Endothelial cell of umbilical vein (primary cell): ENCODE data around the gene DIP2B. TPM values are rescaled to one million over a fixed set of nuclear protein-coding genes. Genes with fewer than 3 reads are reported as not detected.

Source experiments
- BruUV-seq: library from RNA; stranded (reverse); fragments of 400-500 nt; replicated peaks from 2 replicates; lab custom pipeline; 2021; lab: Mats Ljungman, UMichigan
- CTCF ChIA-PET: fragments of 300-600, 350-600 bp; sonication (Branson Sonifier 250); formaldehyde crosslinking; loops from one replicate; lab custom pipeline; 2021; ENCODE audit warnings: antibody characterized with exemption, inconsistent platforms; lab: Charles Lee
- POLR2A ChIA-PET: fragments of 300-600, 350-600 bp; sonication (Branson Sonifier 250); formaldehyde crosslinking; loops from one replicate; lab custom pipeline; 2021; ENCODE audit warnings: antibody characterized with exemption, inconsistent platforms; lab: Charles Lee
- DNase-seq: peaks from one replicate; pipeline ENCODE4 v3.0.0-alpha.2; 2011; ENCODE audit warnings: low read depth, low spot score
- FAIRE-seq: peaks from 2 replicates; lab custom pipeline; 2011; peaks lifted over from hg19 to GRCh38; lab: Jason Lieb, UNC
- H2AFZ ChIP-seq: 2 replicates; pipeline ENCODE4 v1.6.0; 2012; ENCODE audit warnings: low read depth, low read length, control low read depth, inconsistent platforms
- H3K27ac ChIP-seq: 2 replicates; pipeline ENCODE4 v1.5.1; 2011; ENCODE audit warnings: low read depth, mild to moderate bottlenecking, control low read depth, low read length, moderate library complexity; ENCODE audit not compliant: insufficient read depth
- H3K27me3 ChIP-seq, 2 experiments: 2 replicates each; pipeline versions ENCODE4 v1.6.0 to v1.6.1; 2011; ENCODE audit warnings: low read length in 2 of 2, mixed read lengths in 1 of 2; ENCODE audit not compliant: control insufficient read depth in 2 of 2, insufficient read depth in 2 of 2
- H3K36me3 ChIP-seq, 2 experiments: 2 replicates in 1 of 2; 3 replicates in 1 of 2; pipeline ENCODE4 v1.5.1; 2011; ENCODE audit warnings: low read length in 2 of 2, mild to moderate bottlenecking in 1 of 2, moderate library complexity in 1 of 2; ENCODE audit not compliant: control insufficient read depth in 2 of 2, insufficient read depth in 2 of 2; ENCODE audit errors: extremely low read depth in 1 of 2
- H3K4me1 ChIP-seq: 3 replicates; pipeline ENCODE4 v1.5.1; 2011; ENCODE audit warnings: mild to moderate bottlenecking, low read length; ENCODE audit not compliant: control insufficient read depth, insufficient read depth; ENCODE audit errors: extremely low read depth
- H3K4me2 ChIP-seq: 2 replicates; pipeline ENCODE4 v1.6.1; 2011; ENCODE audit warnings: low read length, control low read depth, mixed read lengths; ENCODE audit not compliant: insufficient read depth
- H3K4me3 ChIP-seq, 3 experiments: fragments of 200-600 bp in 1 of 3; sonication (generic), shearing (Covaris generic) in 1 of 3; replicated peaks in 1 of 3; 2 replicates each; pipeline ENCODE4 v1.5.1; 2011 to 2016; ENCODE audit warnings: control low read depth in 3 of 3, low read length in 3 of 3, mild to moderate bottlenecking in 2 of 3, inconsistent platforms in 1 of 3, low read depth in 1 of 3, moderate library complexity in 1 of 3; ENCODE audit not compliant: insufficient read depth in 1 of 3
- H3K79me2 ChIP-seq: 2 replicates; pipeline ENCODE4 v1.6.0; 2012; ENCODE audit warnings: low read length, inconsistent platforms; ENCODE audit not compliant: control insufficient read depth, insufficient read depth
- H3K9ac ChIP-seq: replicated peaks from 2 replicates; pipeline ENCODE3; 2011; ENCODE audit warnings: low read length, control low read depth; ENCODE audit not compliant: insufficient read depth; ENCODE audit errors: extremely low read depth
- H3K9me1 ChIP-seq: replicated peaks from 3 replicates; pipeline ENCODE4 v1.6.0; 2011; ENCODE audit warnings: mild to moderate bottlenecking, low read length; ENCODE audit not compliant: control insufficient read depth, insufficient read depth; ENCODE audit errors: extremely low read depth
- H3K9me3 ChIP-seq: replicated peaks from 2 replicates; pipeline ENCODE4 v1.5.1; 2012; ENCODE audit warnings: low read length, inconsistent platforms; ENCODE audit not compliant: control insufficient read depth, insufficient read depth
- H4K20me1 ChIP-seq: replicated peaks from 2 replicates; pipeline ENCODE3; 2011; ENCODE audit warnings: mild to moderate bottlenecking, low read length; ENCODE audit not compliant: control insufficient read depth, insufficient read depth; ENCODE audit errors: extremely low read depth
- CTCF ChIP-seq, 2 donors: IDR thresholded peaks; 1 replicate in 1 of 2; 2 replicates in 1 of 2; pipeline ENCODE4 v1.5.1; 2011; ENCODE audit warnings: low read length in 2 of 2, mild to moderate bottlenecking in 2 of 2, moderate library complexity in 2 of 2, control low read depth in 1 of 2, inconsistent platforms in 1 of 2, low read depth in 1 of 2; ENCODE audit not compliant: insufficient read depth in 1 of 2; ENCODE audit errors: extremely low read depth in 1 of 2
- EZH2 ChIP-seq: IDR thresholded peaks from 2 replicates; pipeline ENCODE4 v1.6.1; 2012; ENCODE audit warnings: borderline replicate concordance, low read depth, mild to moderate bottlenecking, moderate library complexity, low read length, inconsistent platforms; ENCODE audit not compliant: severe bottlenecking
- FOS ChIP-seq: IDR thresholded peaks from 2 replicates; pipeline ENCODE4 v1.6.1; 2011; ENCODE audit warnings: mild to moderate bottlenecking, low read length, moderate library complexity, borderline replicate concordance; ENCODE audit not compliant: insufficient read depth
- GATA2 ChIP-seq: IDR thresholded peaks from 2 replicates; pipeline ENCODE4 v1.7.0; 2011; ENCODE audit warnings: low read depth, mild to moderate bottlenecking, moderate library complexity, mixed read lengths, low read length; ENCODE audit not compliant: insufficient read length, insufficient read depth
- JUN ChIP-seq: IDR thresholded peaks from 2 replicates; pipeline ENCODE4 v1.6.1; 2011; ENCODE audit warnings: borderline replicate concordance, low read depth; ENCODE audit not compliant: insufficient read length, insufficient read depth
- MAX ChIP-seq: IDR thresholded peaks from 2 replicates; pipeline ENCODE4 v1.6.1; 2011; ENCODE audit not compliant: insufficient read depth, insufficient read length
- MYC ChIP-seq: IDR thresholded peaks from one replicate; pipeline ENCODE4 v1.6.1; 2011; ENCODE audit warnings: mild to moderate bottlenecking, low read depth, low read length
- POLR2A ChIP-seq: IDR thresholded peaks from 2 replicates; pipeline ENCODE4 v1.6.1; 2012; ENCODE audit warnings: low read depth, mild to moderate bottlenecking, control low read depth, low read length
- POLR2AphosphoS5 ChIP-seq: IDR thresholded peaks from 2 replicates; pipeline ENCODE4 v1.6.1; 2012; ENCODE audit warnings: low read depth, mild to moderate bottlenecking, control low read depth, low read length, moderate library complexity; ENCODE audit not compliant: insufficient read depth
- dilution Hi-C: fragments of 300-500 bp; cut with MboI; formaldehyde crosslinking; loops from one replicate; pipeline ENCODE4 v1.15.0; 2019; ENCODE audit warnings: low sequenced_read_pairs; ENCODE audit not compliant: extremely low pct_ligation_motif_present
- intact Hi-C: fragments of 100-400 bp; cut with micrococcal nuclease; formaldehyde crosslinking; loops from one replicate; pipeline ENCODE4 v1.10.0; 2022
- polyA plus RNA-seq, 4 experiments: library from polyadenylated mRNA; depleted of rRNA in 3 of 4; stranded (reverse) in 3 of 4; unstranded in 1 of 4; fragments of >200 nt; gene quantifications; 2 replicates each; pipeline versions ENCODE4 v1.2.1 to v1.2.3, GENCODE V29; 2011 to 2012; ENCODE audit warnings: missing spikeins in 1 of 4
- total RNA-seq: library from RNA; stranded (reverse); gene quantifications from 2 replicates; pipeline ENCODE4 v1.2.3, GENCODE V29; 2021

DIP2B gene
- total and polyA plus RNA-seq, 2 donors (not counting 3 experiments of a cell fraction or from before 2014, with no cell fraction given) = 14.5 to 28.0 TPM

- ChIA-PET POLR2A (no interaction called here), CTCF (no interaction called here)
- Histone ChIP-seq H4K20me1 (no peaks in the 10 kb centered on the region), H3K36me3 (no peaks in the 10 kb centered on the region), H3K4me2 (no peak overlapping the region), H3K4me3 (no peak overlapping the region), H3K4me1 (peaks cover 2% of the 10 kb centered on the region), H3K9me3 (no peaks in the 10 kb centered on the region), H3K79me2 (peaks cover 4% of the 10 kb centered on the region), H3K9ac (no peak overlapping the region), H2AFZ (no peak overlapping the region), H3K9me1 (no peaks in the 10 kb centered on the region), H3K27ac (no peak overlapping the region), H3K27me3 (no peaks in the 10 kb centered on the region)
- FAIRE-seq (no peak), DNase-seq (no peak)
- no peak for TF ChIP-seq POLR2AphosphoS5
- no peak for TF ChIP-seq MYC
- no peak for TF ChIP-seq POLR2A
- no peak for TF ChIP-seq GATA2
- TF ChIP-seq EZH2 = no peak
- no peak for TF ChIP-seq CTCF (IDR thresholded peaks at IDR 0.05; ENCODE audit: extremely low read depth in 1 of 2, insufficient read depth in 1 of 2, low read depth in 1 of 2, low read length in 2 of 2)
- TF ChIP-seq MAX = no peak
- no peak for TF ChIP-seq FOS
- TF ChIP-seq JUN = no peak
- dilution Hi-C loops = no loop called here
- BruUV-seq = no TSS peak
- intact Hi-C loops = no loop called here
Measured at GRCh38 chr12:50558970-50559369, 54.2 kb downstream of the DIP2B start.
